GM12891 (cell line): ENCODE results near the gene ALCAM.

Experiments used
- DNase-seq: peaks from one replicate; pipeline ENCODE4 v3.0.0; 2011; ENCODE audit warnings: low spot score; ENCODE audit not compliant: insufficient read length
- FAIRE-seq: peaks from 2 replicates; lab custom pipeline; 2011; peaks lifted over from hg19 to GRCh38; lab: Jason Lieb, UNC
- PAX5 ChIP-seq: IDR thresholded peaks from 2 replicates; pipeline ENCODE4 v1.6.1; 2011; ENCODE audit warnings: low read length, moderate library complexity, mild to moderate bottlenecking; ENCODE audit not compliant: insufficient read depth, severe bottlenecking
- POLR2A ChIP-seq: IDR thresholded peaks from 2 replicates; pipeline ENCODE4 v1.6.1; 2011; ENCODE audit warnings: low read depth, low read length, control low read depth
- POLR2AphosphoS5 ChIP-seq: IDR thresholded peaks from 2 replicates; pipeline ENCODE4 v1.6.1; 2011; ENCODE audit warnings: low read depth, low read length, control low read depth
- POU2F2 ChIP-seq: IDR thresholded peaks from 2 replicates; pipeline ENCODE4 v1.6.1; 2011; ENCODE audit warnings: low read depth, mild to moderate bottlenecking, control low read depth, low read length, moderate library complexity
- SPI1 ChIP-seq: IDR thresholded peaks from 2 replicates; pipeline ENCODE4 v1.6.1; 2011; ENCODE audit warnings: low read depth, low read length, control low read depth
- TAF1 ChIP-seq: IDR thresholded peaks from 2 replicates; pipeline ENCODE4 v1.6.1; 2011; ENCODE audit warnings: low read depth, low read length, control low read depth

Gene ALCAM

DNA sequence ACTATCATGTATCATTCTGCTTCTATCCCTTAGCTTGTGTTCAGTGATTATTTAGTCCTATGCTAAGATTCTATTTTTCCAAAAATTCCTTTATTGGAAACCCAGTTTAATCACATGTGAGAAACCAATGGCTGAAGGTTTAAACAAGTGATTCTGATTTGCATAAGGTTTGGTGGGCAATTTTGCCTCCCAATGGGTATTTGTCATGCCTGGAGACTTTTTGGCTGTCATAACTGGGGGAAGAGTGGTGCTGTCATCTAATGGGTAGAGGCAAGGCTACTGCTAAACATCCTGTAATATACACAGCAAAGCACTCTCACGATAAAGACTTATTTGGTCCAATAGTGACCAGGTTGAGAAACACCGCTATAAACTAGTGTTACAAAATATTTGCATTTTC, 148.7 kb downstream of the ALCAM start:
- no peak for FAIRE-seq
- no peak for DNase-seq
- TF ChIP-seq POLR2AphosphoS5, result no peak
- no peak for TF ChIP-seq PAX5
- TF ChIP-seq SPI1, result no peak
- no peak for TF ChIP-seq POU2F2
- TF ChIP-seq POLR2A, result no peak
- no peak for TF ChIP-seq TAF1

DNA sequence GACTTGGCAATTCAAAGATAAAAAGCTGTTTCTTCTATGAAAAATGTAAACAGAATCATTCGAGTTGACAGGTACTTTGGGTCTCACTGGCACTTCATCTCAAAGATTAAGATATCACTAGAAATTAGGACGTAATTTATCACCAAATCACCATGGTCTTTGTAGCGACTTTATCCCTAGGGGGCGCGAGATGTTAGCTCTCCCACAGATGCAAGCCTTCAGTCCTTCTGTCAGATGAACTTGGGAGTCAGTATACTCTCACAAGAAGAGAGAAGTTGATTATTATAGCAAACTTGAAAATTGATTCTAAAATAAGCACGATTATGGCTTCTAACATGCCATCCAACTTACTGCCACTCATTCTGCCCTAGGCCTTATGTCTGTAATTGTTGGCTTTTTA, 150.3 kb downstream of the ALCAM start:
- FAIRE-seq, result no peak
- no peak for DNase-seq
- no peak for TF ChIP-seq TAF1
- TF ChIP-seq SPI1, result no peak
- TF ChIP-seq POU2F2, result no peak
- no peak for TF ChIP-seq PAX5
- TF ChIP-seq POLR2A, result no peak
- no peak for TF ChIP-seq POLR2AphosphoS5

DNA sequence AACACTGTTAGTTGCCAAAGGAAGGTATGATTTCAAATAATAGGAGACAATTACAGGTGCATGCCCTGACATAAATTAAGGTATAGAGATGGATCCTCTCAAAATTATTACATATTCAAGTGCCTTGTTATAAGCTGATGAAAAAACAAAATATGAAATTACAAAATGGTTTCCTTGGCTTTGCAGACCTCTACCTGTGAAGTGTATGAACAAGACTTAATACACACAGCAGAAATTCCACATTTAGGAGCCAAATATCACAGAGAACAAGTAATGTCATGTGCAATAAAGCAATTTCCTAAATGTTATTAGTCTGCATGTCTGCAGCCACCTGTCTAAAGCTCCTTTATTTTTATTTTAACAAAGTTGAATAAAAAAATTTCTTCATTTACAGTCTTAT, 151.5 kb downstream of the ALCAM start:
- no peak for FAIRE-seq
- TF ChIP-seq POLR2AphosphoS5 (no peak), PAX5 (no peak), POU2F2 (no peak), TAF1 (no peak), POLR2A (no peak), SPI1 (no peak)
- no peak for DNase-seq

DNA sequence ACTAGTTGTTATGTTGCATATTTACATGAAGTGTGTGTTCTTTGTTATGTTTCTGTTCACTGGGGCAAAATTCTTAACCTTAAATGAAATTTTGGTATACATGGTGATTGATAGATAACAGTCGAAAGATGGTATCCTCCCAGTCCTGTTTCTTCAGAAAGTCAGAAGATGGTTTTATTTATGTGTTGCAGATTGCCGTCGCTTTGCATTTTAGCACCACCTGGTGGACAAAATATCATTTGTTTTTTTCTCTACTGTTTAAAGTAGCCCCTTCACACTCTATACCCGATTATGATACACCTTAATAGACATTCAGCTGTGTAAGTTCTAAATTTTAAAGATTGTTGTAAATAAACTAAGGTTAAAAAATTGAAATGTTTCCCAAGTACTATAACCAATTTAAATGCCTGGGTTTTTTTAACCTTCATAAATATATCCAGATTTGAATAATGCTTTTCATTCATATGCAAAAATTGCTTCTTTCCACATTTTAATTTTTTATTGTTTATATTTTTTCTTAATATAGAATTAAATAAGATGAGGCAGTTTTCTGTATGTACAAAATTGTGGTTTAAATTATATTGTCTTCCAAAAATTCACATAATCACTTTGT, 152.2 kb downstream of the ALCAM start:
- FAIRE-seq (peak; percentile 73), DNase-seq (peak; percentile 13)
- TF ChIP-seq POLR2A (no peak), TAF1 (no peak), SPI1 (no peak), PAX5 (no peak), POLR2AphosphoS5 (no peak), POU2F2 (no peak)

DNA sequence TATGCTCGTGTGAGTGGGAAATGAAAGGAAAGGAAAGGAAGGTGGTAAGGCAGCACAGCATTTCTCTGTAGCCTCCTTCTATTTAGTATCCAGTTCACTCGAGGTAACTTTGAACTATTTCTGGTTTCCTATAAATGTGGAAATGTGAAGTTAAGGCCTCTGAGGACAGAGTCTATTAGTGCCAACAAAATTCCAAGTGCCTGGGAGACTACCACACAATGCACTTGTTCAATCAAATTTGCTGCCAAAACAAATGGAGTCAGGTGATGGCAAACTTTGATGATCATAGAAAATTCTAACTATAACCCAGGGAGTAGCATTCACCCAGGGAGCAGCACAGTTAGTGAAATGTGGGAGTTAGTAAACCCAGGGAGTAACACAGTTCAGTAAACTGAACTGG, 155.1 kb downstream of the ALCAM start:
- peak; percentile 52 for FAIRE-seq

DNA sequence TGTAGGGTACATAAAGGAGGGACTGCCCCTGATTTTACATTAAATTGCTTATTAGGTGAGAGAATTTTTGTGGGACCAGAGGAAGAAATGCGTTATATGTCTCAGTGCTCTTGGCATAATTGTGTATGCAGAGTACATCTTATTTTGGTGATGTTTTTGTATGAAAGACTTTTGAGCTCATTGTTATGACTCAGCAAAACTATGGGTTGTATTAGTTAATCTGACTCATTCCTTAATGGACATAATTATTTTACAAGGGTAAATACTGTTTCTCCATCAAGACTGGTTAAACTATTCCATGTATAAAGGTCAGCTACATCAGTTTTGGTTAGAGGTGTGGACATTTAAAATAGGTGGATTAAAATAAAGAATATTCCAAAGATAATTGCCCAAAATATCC, 156.8 kb downstream of the ALCAM start:
- FAIRE-seq, result no peak
- no peak for DNase-seq
- TF ChIP-seq PAX5 (no peak), TAF1 (no peak), POLR2A (no peak), POU2F2 (no peak), POLR2AphosphoS5 (no peak), SPI1 (no peak)

More for the DNA sequence above, 155.1 kb downstream of the ALCAM start:
- DNase-seq, result no peak
- TF ChIP-seq POU2F2 (no peak), PAX5 (no peak)

DNA sequence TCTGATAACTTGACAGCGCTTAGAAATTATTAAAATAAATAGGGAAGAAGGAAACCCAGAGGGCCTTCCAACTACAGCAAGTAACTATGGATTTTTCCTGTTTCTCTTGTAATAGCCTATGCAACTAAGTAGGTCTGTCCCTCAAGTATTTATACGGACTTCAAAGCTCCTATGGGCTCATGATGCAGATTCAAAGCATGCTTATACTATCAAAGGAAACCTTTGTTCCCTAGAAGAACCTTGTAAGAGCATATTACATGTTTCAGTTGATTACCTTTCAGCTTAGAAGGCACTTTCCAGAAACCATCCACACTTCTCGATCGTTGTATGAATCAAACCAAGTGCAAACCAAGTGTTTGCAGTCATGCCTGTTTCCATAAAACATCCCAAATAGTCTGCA, 158.8 kb downstream of the ALCAM start:
- FAIRE-seq (no peak), DNase-seq (no peak)
- TF ChIP-seq TAF1 (no peak), POLR2A (no peak), POU2F2 (no peak), SPI1 (no peak)

DNA sequence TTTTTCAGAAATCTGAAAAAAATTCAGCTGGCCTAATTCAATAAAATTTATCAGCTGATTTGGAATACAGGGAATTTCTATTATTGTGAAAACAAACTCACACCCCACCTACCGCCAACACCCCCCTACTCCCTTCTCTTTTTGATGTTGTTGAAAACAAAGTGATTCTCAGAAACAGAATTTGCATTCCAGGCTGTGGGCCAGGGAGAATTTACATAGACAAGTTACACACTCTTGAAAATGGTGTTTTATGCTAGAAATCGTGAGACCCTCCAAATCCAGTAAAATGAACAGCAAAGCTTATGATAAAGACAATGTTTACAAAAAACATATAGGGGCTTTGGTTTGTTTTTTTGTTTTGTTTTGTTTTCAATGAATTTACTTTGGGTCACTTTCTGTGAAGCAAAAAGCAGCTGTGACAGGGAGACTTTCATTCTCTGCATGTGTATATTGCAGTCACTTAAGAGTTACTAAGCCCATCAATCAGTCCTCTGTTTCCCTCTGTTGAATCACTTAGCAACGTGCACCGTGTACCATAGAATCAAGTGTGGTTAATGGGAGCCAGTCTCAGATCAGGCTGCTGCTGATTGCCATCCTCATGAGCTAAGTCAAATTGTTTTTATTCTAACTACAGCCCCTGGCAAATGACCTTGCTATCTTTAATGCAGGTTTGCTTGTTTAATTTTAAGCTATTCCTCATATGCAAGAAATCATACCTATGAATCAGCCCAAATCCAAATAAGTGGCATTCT, 159.8 kb downstream of the ALCAM start:
- FAIRE-seq (no peak), DNase-seq (no peak)
- TF ChIP-seq SPI1, result no peak
- TF ChIP-seq POLR2A, result no peak
- no peak for TF ChIP-seq POU2F2
- no peak for TF ChIP-seq TAF1
- no peak for TF ChIP-seq PAX5
- no peak for TF ChIP-seq POLR2AphosphoS5

DNA sequence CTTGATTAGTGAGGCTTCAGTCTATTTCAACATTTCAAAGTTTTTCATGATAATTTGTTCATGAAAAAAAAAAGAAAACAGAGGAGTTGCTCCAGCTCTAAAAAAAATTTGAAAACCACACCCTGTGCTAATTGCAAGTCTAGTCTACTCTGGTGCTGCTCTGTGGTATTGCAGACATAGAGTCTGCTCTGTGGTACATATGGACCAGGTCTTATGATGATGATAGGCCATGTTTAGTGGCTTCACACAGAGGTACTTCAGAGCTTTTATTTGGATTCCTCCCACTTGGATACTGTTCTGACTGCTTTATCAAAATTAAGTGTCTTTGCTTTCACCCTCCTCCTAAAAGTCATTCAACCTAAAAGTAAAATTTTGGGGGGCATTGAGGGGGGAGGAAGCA, 160.8 kb downstream of the ALCAM start:
- DNase-seq (no peak), FAIRE-seq (no peak)
- no peak for TF ChIP-seq TAF1

DNA sequence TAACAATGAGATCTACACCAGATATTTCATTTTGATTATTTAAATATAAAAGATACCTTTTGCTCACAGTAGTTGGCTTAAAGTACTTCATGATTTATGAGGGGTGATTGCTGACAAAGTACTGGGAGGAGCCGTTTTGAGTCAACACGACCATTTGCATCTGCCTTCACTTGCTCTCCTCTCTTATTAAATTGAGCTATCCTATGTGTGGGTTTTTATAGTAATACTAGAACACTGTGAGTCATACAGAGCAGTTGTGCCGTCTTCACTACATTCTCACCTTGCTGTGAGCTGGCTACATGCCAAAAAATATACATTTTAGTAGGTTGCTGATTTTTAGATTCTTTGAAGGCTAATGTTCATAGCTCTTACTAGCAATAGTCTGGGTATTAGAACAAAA, 161.2 kb downstream of the ALCAM start:
- no peak for DNase-seq
- FAIRE-seq, result no peak
- TF ChIP-seq POLR2AphosphoS5 (no peak), POU2F2 (no peak), TAF1 (no peak), PAX5 (no peak), POLR2A (no peak), SPI1 (no peak)
